Left lung (tissue), 10 donors: ENCODE results near the gene SPA17. TPM values are rescaled to one million over a fixed set of nuclear protein-coding genes. Genes with fewer than 3 reads are reported as not detected.

Experiments used
- ATAC-seq: fragments of 200-7000 bp; cut with Tn5 transposase; one replicate; pipeline ENCODE4 v1.9.1; 2020; ENCODE audit warnings: moderate library complexity
- DNase-seq, 4 donors: peaks; one replicate each; pipeline ENCODE4 v3.0.0-alpha.2; 2013 to 2020
- H3K27ac ChIP-seq, 2 donors: fragments of 200-600 bp; sonication (generic) in 1 of 2; one replicate each; pipeline versions ENCODE4 v1.5.0 to v1.8.0; 2020 to 2021
- H3K27me3 ChIP-seq, 2 donors: fragments of 200-600 bp; sonication (generic) in 1 of 2; one replicate each; pipeline versions ENCODE4 v1.5.0 to v1.8.0; 2020 to 2021
- H3K36me3 ChIP-seq, 2 donors: fragments of 200-600 bp; sonication (generic) in 1 of 2; one replicate each; pipeline versions ENCODE4 v1.5.0 to v1.8.0; 2020 to 2021
- H3K4me1 ChIP-seq, 2 donors: fragments of 200-600 bp; one replicate each; pipeline ENCODE4 v1.8.0; 2021
- H3K4me3 ChIP-seq, 2 donors: fragments of 200-600 bp; sonication (generic) in 1 of 2; one replicate each; pipeline versions ENCODE4 v1.5.0 to v1.8.0; 2020 to 2021; ENCODE audit warnings: mild to moderate bottlenecking in 1 of 2
- H3K9me3 ChIP-seq, 2 donors: fragments of 200-600 bp; sonication (generic) in 1 of 2; one replicate each; pipeline versions ENCODE4 v1.5.0 to v1.8.0; 2020 to 2021
- CTCF ChIP-seq, 2 donors: fragments of 200-600 bp; sonication (generic) in 1 of 2; IDR thresholded peaks; one replicate each; pipeline versions ENCODE4 v1.5.0 to v1.8.0; 2021; ENCODE audit warnings: antibody characterized with exemption in 2 of 2
- intact Hi-C, 2 donors: fragments of 100-400 bp; cut with DNase I; formaldehyde crosslinking; loops; one replicate each; pipeline versions ENCODE4 v1.11.2 to v1.14.2; 2022
- polyA plus RNA-seq, 6 donors: library from polyadenylated mRNA; unstranded; fragments of 120-200 nt; gene quantifications; one replicate each; pipeline ENCODE4 v1.2.1, GENCODE V29; 2013; ENCODE audit not compliant: insufficient read length in 6 of 6
- total RNA-seq, 2 donors: library from RNA; stranded (reverse); fragmentation: NEBNext Ultra II Directional; extraction: Animal tissue kit (Norgen Biotek cat#: 25700); gene quantifications; one replicate each; pipeline ENCODE4 v1.2.1, GENCODE V29; 2021
- donor health status: DM: no; HTN: yes; CAD: no.
- donor health status: DM: no; HTN: no; CAD: no.

The SPA17 gene
- total and polyA plus RNA-seq, 8 donors = 5.6 to 20.9 (median 15.2) TPM

- Histone ChIP-seq H3K4me3 (no peak overlapping the region), H3K36me3 (no peaks in the 10 kb centered on the region), H3K9me3 (peaks cover 0 to 3% of the 10 kb centered on the region in 2 donors), H3K27ac (peak overlapping the region; percentile 45 to 53), H3K27me3 (no peaks in the 10 kb centered on the region), H3K4me1 (peaks cover 9 to 38% of the 10 kb centered on the region in 2 donors)
- ATAC-seq (peak; percentile 42), DNase-seq (peak in 2 of 4 donors; percentile 31 to 68)
- intact Hi-C loops = loop anchor here in 1 of 2 donors (10.0 kb wide), 1 partner anchor 78 kb away; the partner anchor contains the start of gene VSIG2
- TF ChIP-seq CTCF (IDR thresholded peaks at IDR 0.05) = no peak
Measured at GRCh38 chr11:124676386-124676785, 2.7 kb downstream of the SPA17 start.

GRCh38 chr11:124678416-124678815 is 4.7 kb downstream of the SPA17 start:
- intact Hi-C loops = loop anchor here in 1 of 2 donors (10.0 kb wide), 1 partner anchor 76 kb away; the partner anchor contains the start of gene VSIG2
- DNase-seq = no peak

GRCh38 chr11:124681421-124681820 is 7.7 kb downstream of the SPA17 start:
- TF ChIP-seq CTCF (IDR thresholded peaks at IDR 0.05) = no peak
- H3K27me3 ChIP-seq = no peaks in the 10 kb centered on the region
- intact Hi-C loops = no loop called here
- no peak for DNase-seq
- ATAC-seq = no peak
- H3K4me3 ChIP-seq = no peak overlapping the region
- peaks cover 0 to 27% of the 10 kb centered on the region in 2 donors for H3K9me3 ChIP-seq
- H3K36me3 ChIP-seq = no peaks in the 10 kb centered on the region
- no peak overlapping the region for H3K27ac ChIP-seq
- no peaks in the 10 kb centered on the region for H3K4me1 ChIP-seq

More at GRCh38 chr11:124678416-124678815, 4.7 kb downstream of the SPA17 start:
- H3K27me3 ChIP-seq = no peaks in the 10 kb centered on the region
- H3K9me3 ChIP-seq = peaks cover 0 to 21% of the 10 kb centered on the region in 2 donors
- H3K4me3 ChIP-seq = no peak overlapping the region
- no peak for ATAC-seq
- no peak overlapping the region for H3K27ac ChIP-seq
- no peaks in the 10 kb centered on the region for H3K36me3 ChIP-seq
- no peak for TF ChIP-seq CTCF (IDR thresholded peaks at IDR 0.05)
- peaks cover 9 to 23% of the 10 kb centered on the region in 2 donors for H3K4me1 ChIP-seq

GRCh38 chr11:124682443-124682842 is 8.7 kb downstream of the SPA17 start:
- no peak for DNase-seq
- no peak for TF ChIP-seq CTCF (IDR thresholded peaks at IDR 0.05)
- no peaks in the 10 kb centered on the region for H3K36me3 ChIP-seq
- H3K27me3 ChIP-seq = no peaks in the 10 kb centered on the region
- intact Hi-C loops = no loop called here
- no peak overlapping the region for H3K27ac ChIP-seq
- no peak for ATAC-seq
- peaks cover 0 to 27% of the 10 kb centered on the region in 2 donors for H3K9me3 ChIP-seq
- no peak overlapping the region for H3K4me3 ChIP-seq
- H3K4me1 ChIP-seq = no peaks in the 10 kb centered on the region

GRCh38 chr11:124693142-124693541 is 19.4 kb downstream of the SPA17 start:
- H3K4me3 ChIP-seq = no peak overlapping the region
- H3K9me3 ChIP-seq = no peaks in the 10 kb centered on the region
- H3K4me1 ChIP-seq = no peaks in the 10 kb centered on the region
- no peaks in the 10 kb centered on the region for H3K27me3 ChIP-seq
- H3K27ac ChIP-seq = no peak overlapping the region
- no peak for DNase-seq
- no peak for ATAC-seq
- intact Hi-C loops = no loop called here
- no peak for TF ChIP-seq CTCF (IDR thresholded peaks at IDR 0.05)
- H3K36me3 ChIP-seq = no peaks in the 10 kb centered on the region
